K562 (cell line): Measurements from ENCODE around the gene CHN2. TPM values are rescaled to one million over a fixed set of nuclear protein-coding genes. Genes with fewer than 3 reads are reported as not detected.

ENCODE experiments used
- ATAC-seq: fragments of 200-7000 bp; cut with Tn5 transposase; 3 replicates; pipeline ENCODE4 v1.9.1; 2020; ENCODE audit warnings: moderate library complexity
- BruUV-seq: library from RNA; stranded (reverse); fragments of 400-500 nt; replicated peaks from 2 replicates; lab custom pipeline; 2021; lab: Mats Ljungman, UMichigan
- CTCF ChIA-PET: fragments of 300-600 bp; formaldehyde crosslinking; extraction: SDS; loops from one replicate; lab custom pipeline; 2021; ENCODE audit warnings: low intra/inter-chr PET ratio; lab: Yijun Ruan, JAX
- POLR2A ChIA-PET: fragments of 300-600, 350-650 bp; sonication (Branson Sonifier 250); formaldehyde crosslinking; extraction: SDS; loops from one replicate; lab custom pipeline; 2021; ENCODE audit warnings: antibody characterized with exemption, inconsistent platforms; lab: Yijun Ruan, JAX
- DNase-seq, 4 experiments: peaks; one replicate each; pipeline versions ENCODE4 v3.0.0 to v3.0.0-alpha.2; 2011 to 2018; ENCODE audit warnings: low spot score in 3 of 4, mixed read lengths in 3 of 4; ENCODE audit errors: extremely low read depth in 1 of 4
- FAIRE-seq: peaks from 2 replicates; lab custom pipeline; 2011; peaks lifted over from hg19 to GRCh38; lab: Jason Lieb, UNC
- H2AFZ ChIP-seq: 2 replicates; pipeline ENCODE4 v1.6.0; 2011; ENCODE audit warnings: low read depth, low read length, control low read depth, inconsistent platforms
- H3K27ac ChIP-seq: fragments of 200-600 bp; 3 replicates; pipeline ENCODE4 v1.8.0; 2011; ENCODE audit warnings: low read depth, mild to moderate bottlenecking, control low read depth, inconsistent platforms, low read length, moderate library complexity, mixed read lengths; ENCODE audit errors: extremely low read depth
- H3K27me3 ChIP-seq, 2 experiments: fragments of 300-600 bp in 1 of 2; 2 replicates in 1 of 2; 3 replicates in 1 of 2; pipeline versions ENCODE4 v1.6.0 to v1.8.0; 2011; ENCODE audit warnings: inconsistent platforms in 2 of 2, low read length in 2 of 2, mild to moderate bottlenecking in 1 of 2, mixed read lengths in 1 of 2, moderate library complexity in 1 of 2; ENCODE audit not compliant: control insufficient read depth in 2 of 2, insufficient read depth in 2 of 2
- H3K36me3 ChIP-seq: fragments of 300-600 bp; 3 replicates; pipeline ENCODE4 v1.8.0; 2011; ENCODE audit warnings: mild to moderate bottlenecking, low read length, inconsistent platforms; ENCODE audit not compliant: control insufficient read depth, insufficient read depth
- H3K4me1 ChIP-seq, 2 experiments: fragments of 200-600 bp in 1 of 2; replicated peaks in 1 of 2; 2 replicates in 1 of 2; 3 replicates in 1 of 2; pipeline versions ENCODE4 v1.5.1 to v1.8.0; 2011; ENCODE audit warnings: inconsistent platforms in 2 of 2, low read length in 2 of 2, mild to moderate bottlenecking in 1 of 2, mixed read lengths in 1 of 2, moderate library complexity in 1 of 2; ENCODE audit not compliant: control insufficient read depth in 2 of 2, insufficient read depth in 2 of 2
- H3K4me2 ChIP-seq: 2 replicates; pipeline ENCODE4 v1.6.1; 2011; ENCODE audit warnings: low read length, control low read depth, inconsistent platforms, mixed read lengths; ENCODE audit not compliant: insufficient read depth
- H3K4me3 ChIP-seq: fragments of 200-600 bp; sonication (generic), shearing (Covaris generic); 2 replicates; pipeline ENCODE4 v1.5.1; 2016; ENCODE audit warnings: control low read depth, inconsistent platforms
- H3K79me2 ChIP-seq: fragments of 200-600 bp; 3 replicates; pipeline ENCODE4 v1.8.0; 2011; ENCODE audit warnings: low read length, inconsistent platforms; ENCODE audit not compliant: control insufficient read depth, insufficient read depth
- H3K9ac ChIP-seq, 2 experiments: 2 replicates each; pipeline versions ENCODE4 v1.6.0 to v1.6.1; 2011; ENCODE audit warnings: low read depth in 2 of 2, low read length in 2 of 2, control low read depth in 1 of 2, inconsistent platforms in 1 of 2, mild to moderate bottlenecking in 1 of 2, mixed read lengths in 1 of 2; ENCODE audit not compliant: insufficient read depth in 1 of 2
- H3K9me1 ChIP-seq: one replicate; pipeline ENCODE4 v1.6.0; 2011; ENCODE audit warnings: inconsistent platforms, mild to moderate bottlenecking, low read length, moderate library complexity; ENCODE audit not compliant: control insufficient read depth, insufficient read depth
- H3K9me3 ChIP-seq: replicated peaks from 2 replicates; pipeline ENCODE4 v1.5.1; 2011; ENCODE audit warnings: low read depth, low read length, inconsistent platforms; ENCODE audit not compliant: control insufficient read depth, insufficient read depth
- H4K20me1 ChIP-seq: replicated peaks from 2 replicates; pipeline ENCODE4 v1.6.1; 2011; ENCODE audit warnings: low read length, inconsistent platforms, mixed read lengths; ENCODE audit not compliant: control insufficient read depth, insufficient read depth
- GTF2E2 ChIP-seq: fragments of 200-800 bp; sonication (Bioruptor generic); IDR thresholded peaks from 2 replicates; pipeline ENCODE4 v1.6.1; 2016; ENCODE audit warnings: missing genetic modification characterization, missing compliant biosample characterization
- NFE2 ChIP-seq: IDR thresholded peaks from 2 replicates; pipeline ENCODE4 v1.6.1; 2014; ENCODE audit warnings: antibody characterized with exemption, low read depth
- TFAM ChIP-seq: fragments of 250-450 bp; sonication (Bioruptor Pico); conservative IDR thresholded peaks from 2 replicates; pipeline ENCODE4 v1.5.0; 2021; ENCODE audit warnings: mild to moderate bottlenecking, moderate library complexity
- ZNF639 ChIP-seq, 2 experiments: fragments of 200-800 bp in 1 of 2; sonication (Bioruptor generic) in 1 of 2; sonication (generic) in 1 of 2; formaldehyde crosslinking in 1 of 2; IDR thresholded peaks in 1 of 2; conservative IDR thresholded peaks in 1 of 2; 2 replicates each; pipeline versions ENCODE4 v1.5.0 to v1.6.1; 2016 to 2020; ENCODE audit warnings: missing compliant biosample characterization in 1 of 2, missing genetic modification characterization in 1 of 2, missing genetic modification reagents in 1 of 2
- WGBS: fragments of 100-300 bp; shearing (Covaris generic); methylation state at CpG from one replicate; pipeline ENCODE4 v1.1.6; 2016; ENCODE audit warnings: low coverage, mixed read lengths; ENCODE audit not compliant: insufficient coverage; ENCODE audit errors: missing lambda C conversion rate; 5-methylcytosine and 5-hydroxymethylcytosine counted together
- in situ Hi-C: fragments of 300-500 bp; cut with MboI; formaldehyde crosslinking; loops from 4 replicates; pipeline ENCODE4 v1.15.0; 2018; ENCODE audit warnings: inconsistent platforms, mixed read lengths
- intact Hi-C: fragments of 100-400 bp; cut with micrococcal nuclease; formaldehyde crosslinking; loops from 2 replicates; pipeline ENCODE4 v1.14.2; 2022
- polyA plus RNA-seq, 8 experiments: library from polyadenylated mRNA; depleted of rRNA in 4 of 8; stranded (reverse) in 5 of 8; unstranded in 3 of 8; fragments of >200 nt; fragmentation: Nextera tagmentation in 2 of 8; fragmentation: Illumina TruSeq in 1 of 8; extraction: Ambion mirVana in 2 of 8; extraction: Trizol in 1 of 8; gene quantifications; 2 replicates each; pipeline versions ENCODE4 v1.2.1 to v1.2.3, GENCODE V29; 2011 to 2014; ENCODE audit warnings: inconsistent platforms in 1 of 8, missing spikeins in 1 of 8
- total RNA-seq, 7 experiments: library from RNA; depleted of rRNA in 6 of 7; stranded (reverse); fragments of >200 nt in 6 of 7; fragmentation: Illumina TruSeq in 2 of 7; extraction: Trizol in 2 of 7; gene quantifications; 2 replicates each; pipeline versions ENCODE4 v1.2.1 to v1.2.3, GENCODE V29; 2011 to 2021; ENCODE audit warnings: low replicate concordance in 1 of 7
- TF ChIP-seq, protein P1 (sequence below): sonication (generic); formaldehyde crosslinking; IDR thresholded peaks from 2 replicates; pipeline ENCODE4 v1.8.0; 2023; ENCODE audit warnings: missing genetic modification reagents, mild to moderate bottlenecking, borderline replicate concordance
- TF ChIP-seq, protein P2 (sequence below): sonication (generic); formaldehyde crosslinking; IDR thresholded peaks from 2 replicates; pipeline ENCODE4 v1.8.0; 2022; ENCODE audit warnings: mild to moderate bottlenecking, low read depth, missing genetic modification reagents

Gene CHN2
- total and polyA plus RNA-seq, 9 of the 15 experiments (the other 6 are each of a cell fraction or from before 2014, with no cell fraction given), result 0.12 to 2.1 (median 0.31) TPM; not detected in 1

DNA sequence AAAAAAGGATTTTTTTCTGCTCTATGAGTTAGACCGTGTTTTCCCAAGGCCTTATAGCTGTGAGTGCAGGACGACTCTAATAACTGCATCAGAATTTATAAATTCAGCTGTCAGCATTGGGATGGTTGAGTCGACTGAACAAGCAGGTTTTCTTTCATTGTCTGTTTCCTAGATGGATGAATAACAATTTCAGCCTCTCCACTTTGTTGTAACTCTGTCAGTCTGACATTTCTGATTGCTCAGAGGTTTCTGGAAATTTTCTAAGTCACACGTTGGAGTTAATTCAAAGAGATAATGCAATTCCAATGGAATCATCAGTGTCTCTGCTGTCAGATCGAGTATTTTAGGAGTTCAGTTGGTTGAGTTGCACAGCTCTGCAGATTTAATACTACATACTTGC is 159.2 kb downstream of the CHN2 start:
- H3K27ac ChIP-seq, result no peak overlapping the region
- ATAC-seq, result no peak
- H3K9me1 ChIP-seq, result no peaks in the 10 kb centered on the region
- no peak overlapping the region for H3K4me3 ChIP-seq
- H3K9ac ChIP-seq, result no peak overlapping the region
- H3K36me3 ChIP-seq, result no peaks in the 10 kb centered on the region
- no peaks in the 10 kb centered on the region for H3K4me1 ChIP-seq
- in situ Hi-C loops, result no loop called here
- no peak for TF ChIP-seq ZNF639 (CRISPR knock-in tag; conservative IDR thresholded peaks at IDR 0.05 in 1 of 2, IDR thresholded peaks at IDR 0.05 in 1 of 2)
- TF ChIP-seq, protein P1, sequence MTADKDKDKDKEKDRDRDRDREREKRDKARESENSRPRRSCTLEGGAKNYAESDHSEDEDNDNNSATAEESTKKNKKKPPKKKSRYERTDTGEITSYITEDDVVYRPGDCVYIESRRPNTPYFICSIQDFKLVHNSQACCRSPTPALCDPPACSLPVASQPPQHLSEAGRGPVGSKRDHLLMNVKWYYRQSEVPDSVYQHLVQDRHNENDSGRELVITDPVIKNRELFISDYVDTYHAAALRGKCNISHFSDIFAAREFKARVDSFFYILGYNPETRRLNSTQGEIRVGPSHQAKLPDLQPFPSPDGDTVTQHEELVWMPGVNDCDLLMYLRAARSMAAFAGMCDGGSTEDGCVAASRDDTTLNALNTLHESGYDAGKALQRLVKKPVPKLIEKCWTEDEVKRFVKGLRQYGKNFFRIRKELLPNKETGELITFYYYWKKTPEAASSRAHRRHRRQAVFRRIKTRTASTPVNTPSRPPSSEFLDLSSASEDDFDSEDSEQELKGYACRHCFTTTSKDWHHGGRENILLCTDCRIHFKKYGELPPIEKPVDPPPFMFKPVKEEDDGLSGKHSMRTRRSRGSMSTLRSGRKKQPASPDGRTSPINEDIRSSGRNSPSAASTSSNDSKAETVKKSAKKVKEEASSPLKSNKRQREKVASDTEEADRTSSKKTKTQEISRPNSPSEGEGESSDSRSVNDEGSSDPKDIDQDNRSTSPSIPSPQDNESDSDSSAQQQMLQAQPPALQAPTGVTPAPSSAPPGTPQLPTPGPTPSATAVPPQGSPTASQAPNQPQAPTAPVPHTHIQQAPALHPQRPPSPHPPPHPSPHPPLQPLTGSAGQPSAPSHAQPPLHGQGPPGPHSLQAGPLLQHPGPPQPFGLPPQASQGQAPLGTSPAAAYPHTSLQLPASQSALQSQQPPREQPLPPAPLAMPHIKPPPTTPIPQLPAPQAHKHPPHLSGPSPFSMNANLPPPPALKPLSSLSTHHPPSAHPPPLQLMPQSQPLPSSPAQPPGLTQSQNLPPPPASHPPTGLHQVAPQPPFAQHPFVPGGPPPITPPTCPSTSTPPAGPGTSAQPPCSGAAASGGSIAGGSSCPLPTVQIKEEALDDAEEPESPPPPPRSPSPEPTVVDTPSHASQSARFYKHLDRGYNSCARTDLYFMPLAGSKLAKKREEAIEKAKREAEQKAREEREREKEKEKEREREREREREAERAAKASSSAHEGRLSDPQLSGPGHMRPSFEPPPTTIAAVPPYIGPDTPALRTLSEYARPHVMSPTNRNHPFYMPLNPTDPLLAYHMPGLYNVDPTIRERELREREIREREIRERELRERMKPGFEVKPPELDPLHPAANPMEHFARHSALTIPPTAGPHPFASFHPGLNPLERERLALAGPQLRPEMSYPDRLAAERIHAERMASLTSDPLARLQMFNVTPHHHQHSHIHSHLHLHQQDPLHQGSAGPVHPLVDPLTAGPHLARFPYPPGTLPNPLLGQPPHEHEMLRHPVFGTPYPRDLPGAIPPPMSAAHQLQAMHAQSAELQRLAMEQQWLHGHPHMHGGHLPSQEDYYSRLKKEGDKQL (CRISPR knock-in tag), result no peak
- no peak for TF ChIP-seq NFE2
- TF ChIP-seq GTF2E2, result no peak
- TF ChIP-seq TFAM (CRISPR knock-in tag), result no peak
- TF ChIP-seq, protein P2, sequence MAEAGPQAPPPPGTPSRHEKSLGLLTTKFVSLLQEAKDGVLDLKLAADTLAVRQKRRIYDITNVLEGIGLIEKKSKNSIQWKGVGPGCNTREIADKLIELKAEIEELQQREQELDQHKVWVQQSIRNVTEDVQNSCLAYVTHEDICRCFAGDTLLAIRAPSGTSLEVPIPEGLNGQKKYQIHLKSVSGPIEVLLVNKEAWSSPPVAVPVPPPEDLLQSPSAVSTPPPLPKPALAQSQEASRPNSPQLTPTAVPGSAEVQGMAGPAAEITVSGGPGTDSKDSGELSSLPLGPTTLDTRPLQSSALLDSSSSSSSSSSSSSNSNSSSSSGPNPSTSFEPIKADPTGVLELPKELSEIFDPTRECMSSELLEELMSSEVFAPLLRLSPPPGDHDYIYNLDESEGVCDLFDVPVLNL (CRISPR knock-in tag), result no peak
- peaks cover 0 to under 1% of the 10 kb centered on the region in 2 experiments; a peak in 1 of 5 replicates for H3K27me3 ChIP-seq
- no peaks in the 10 kb centered on the region for H3K79me2 ChIP-seq
- CTCF ChIA-PET, result no interaction called here
- no peak for FAIRE-seq
- no TSS peak for BruUV-seq
- POLR2A ChIA-PET, result no interaction called here
- 0% methylated on average over 5 of the region's 5 CpGs for WGBS
- no peak overlapping the region for H2AFZ ChIP-seq
- H4K20me1 ChIP-seq, result no peaks in the 10 kb centered on the region
- no peak for DNase-seq
- H3K4me2 ChIP-seq, result no peak overlapping the region
- H3K9me3 ChIP-seq, result no peaks in the 10 kb centered on the region
- intact Hi-C loops, result no loop called here
